ENCODE measurements around the gene MSI2.

DNA sequence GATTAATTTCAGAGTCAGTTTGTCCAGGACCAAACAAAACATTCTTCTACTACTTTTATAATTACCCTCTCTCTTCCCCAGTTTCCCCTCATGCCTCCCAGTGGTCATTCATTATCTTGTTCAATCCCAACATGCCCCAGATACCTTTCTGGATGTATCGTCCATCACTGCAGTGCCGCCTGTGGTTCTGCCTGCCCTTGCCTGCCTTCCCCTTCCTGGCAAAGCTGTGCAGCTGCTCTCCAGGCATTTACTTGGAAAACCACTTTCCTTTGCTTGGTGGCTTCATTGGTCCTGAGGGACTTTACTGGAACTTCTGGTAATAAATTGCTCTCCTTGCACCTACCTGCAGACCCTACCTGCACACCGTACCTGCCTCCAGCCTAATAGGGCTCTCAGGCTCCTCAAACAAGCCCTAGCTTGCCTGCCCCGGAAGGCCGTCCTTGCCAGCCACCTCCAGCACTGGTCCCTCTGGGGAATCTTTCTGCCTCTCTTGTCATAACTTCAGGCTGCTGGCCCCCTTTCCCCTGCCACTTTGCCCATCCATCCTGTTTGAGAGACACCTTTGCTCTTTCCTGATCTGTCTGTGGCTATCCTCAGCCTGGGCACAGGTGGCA, 19.5 kb upstream of the MSI2 start:
- TF ChIP-seq, protein P1, sequence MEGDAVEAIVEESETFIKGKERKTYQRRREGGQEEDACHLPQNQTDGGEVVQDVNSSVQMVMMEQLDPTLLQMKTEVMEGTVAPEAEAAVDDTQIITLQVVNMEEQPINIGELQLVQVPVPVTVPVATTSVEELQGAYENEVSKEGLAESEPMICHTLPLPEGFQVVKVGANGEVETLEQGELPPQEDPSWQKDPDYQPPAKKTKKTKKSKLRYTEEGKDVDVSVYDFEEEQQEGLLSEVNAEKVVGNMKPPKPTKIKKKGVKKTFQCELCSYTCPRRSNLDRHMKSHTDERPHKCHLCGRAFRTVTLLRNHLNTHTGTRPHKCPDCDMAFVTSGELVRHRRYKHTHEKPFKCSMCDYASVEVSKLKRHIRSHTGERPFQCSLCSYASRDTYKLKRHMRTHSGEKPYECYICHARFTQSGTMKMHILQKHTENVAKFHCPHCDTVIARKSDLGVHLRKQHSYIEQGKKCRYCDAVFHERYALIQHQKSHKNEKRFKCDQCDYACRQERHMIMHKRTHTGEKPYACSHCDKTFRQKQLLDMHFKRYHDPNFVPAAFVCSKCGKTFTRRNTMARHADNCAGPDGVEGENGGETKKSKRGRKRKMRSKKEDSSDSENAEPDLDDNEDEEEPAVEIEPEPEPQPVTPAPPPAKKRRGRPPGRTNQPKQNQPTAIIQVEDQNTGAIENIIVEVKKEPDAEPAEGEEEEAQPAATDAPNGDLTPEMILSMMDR (IDR thresholded peaks at IDR 0.05; ENCODE audit: low read length), result no peak
- no peak for TF ChIP-seq EZH2 (IDR thresholded peaks at IDR 0.05; ENCODE audit: borderline replicate concordance, low read length)
